Neural progenitor cell (in vitro differentiated cells): Measurements from ENCODE around the gene PIP5K1A.

ENCODE experiments used
- CTCF ChIP-seq: fragments of 200-600 bp; sonication (generic); IDR thresholded peaks from 2 replicates; pipeline ENCODE4 v1.5.1; 2017; ENCODE audit warnings: antibody characterized with exemption, mild to moderate bottlenecking
- EZH2 ChIP-seq: fragments of 200-600 bp; sonication (generic); IDR thresholded peaks from 2 replicates; pipeline ENCODE4 v1.6.1; 2017; ENCODE audit warnings: antibody characterized with exemption, mild to moderate bottlenecking, moderate library complexity

GRCh38 chr1:151164732-151165280, 33.5 kb upstream of the PIP5K1A start:
- TF ChIP-seq CTCF (no peak), EZH2 (no peak)
